ENCODE results near the gene AFF3. TPM values are rescaled to one million over a fixed set of nuclear protein-coding genes. Genes with fewer than 3 reads are reported as not detected.

AFF3 gene
- total and polyA plus RNA-seq, 2 donors (not counting 3 experiments of a cell fraction or from before 2014, with no cell fraction given) = 0.06 to 0.07 TPM

DNA sequence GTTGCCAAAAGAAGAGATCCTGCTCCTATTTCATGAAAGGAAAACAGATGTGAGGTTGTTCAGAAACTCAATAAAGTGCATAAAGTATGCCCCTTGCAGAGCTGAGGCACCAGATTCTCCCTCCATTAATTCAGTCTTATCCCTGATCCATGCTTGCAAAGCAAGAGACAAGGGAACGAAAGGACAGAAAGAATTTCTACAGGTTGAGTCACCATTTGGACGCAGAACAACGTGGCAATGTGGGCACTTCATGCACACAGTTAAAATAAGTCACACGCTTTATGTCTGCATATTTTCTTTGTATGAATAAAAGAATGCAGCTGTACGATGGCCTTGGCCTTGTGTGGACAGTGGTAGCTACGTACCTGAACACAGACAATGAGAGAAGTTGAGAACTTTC is 330.8 kb downstream of the AFF3 start:
- dilution Hi-C loops (cut with MboI; ENCODE audit: extremely low pct_ligation_motif_present, low sequenced_read_pairs) (no loop called here), intact Hi-C loops (cut with micrococcal nuclease) (loop anchor here (10.0 kb wide), 1 partner anchor 573 kb away; no protein-coding TSS in a partner anchor)
- H3K4me1 ChIP-seq (ENCODE audit: control insufficient read depth, extremely low read depth, insufficient read depth, low read length) = no peaks in the 10 kb centered on the region
- ChIA-PET POLR2A (no interaction called here), CTCF (no interaction called here)
- DNase-seq (ENCODE audit: low read depth, low spot score) (no peak), FAIRE-seq (no peak)
- H3K27me3 ChIP-seq (ENCODE audit: control insufficient read depth in 2 of 2, insufficient read depth in 2 of 2, low read length in 2 of 2) = peaks cover 5 to 17% of the 10 kb centered on the region in 2 experiments
- no peak overlapping the region for H2AFZ ChIP-seq (ENCODE audit: low read depth, low read length)
- no peaks in the 10 kb centered on the region for H3K79me2 ChIP-seq (ENCODE audit: control insufficient read depth, insufficient read depth, low read length)
- BruUV-seq (replicated peaks) = no TSS peak
- no peak for TF ChIP-seq POLR2AphosphoS5 (IDR thresholded peaks at IDR 0.05; ENCODE audit: insufficient read depth, low read depth, low read length)
- no peak for TF ChIP-seq EZH2 (IDR thresholded peaks at IDR 0.05; ENCODE audit: borderline replicate concordance, low read depth, low read length, severe bottlenecking)
- no peak for TF ChIP-seq MYC (IDR thresholded peaks at IDR 0.05; ENCODE audit: low read depth, low read length)
- TF ChIP-seq FOS (IDR thresholded peaks at IDR 0.05; ENCODE audit: borderline replicate concordance, insufficient read depth, low read length) = no peak
- TF ChIP-seq JUN (IDR thresholded peaks at IDR 0.05; ENCODE audit: borderline replicate concordance, insufficient read depth, insufficient read length, low read depth) = no peak
- no peak for TF ChIP-seq CTCF (IDR thresholded peaks at IDR 0.05; ENCODE audit: extremely low read depth in 1 of 2, insufficient read depth in 1 of 2, low read depth in 1 of 2, low read length in 2 of 2)
- TF ChIP-seq MAX (IDR thresholded peaks at IDR 0.05; ENCODE audit: insufficient read depth, insufficient read length) = no peak
- no peak for TF ChIP-seq GATA2 (IDR thresholded peaks at IDR 0.05; ENCODE audit: insufficient read depth, insufficient read length, low read depth, low read length)
- TF ChIP-seq POLR2A (IDR thresholded peaks at IDR 0.05; ENCODE audit: low read depth, low read length) = no peak
- H3K27ac ChIP-seq (ENCODE audit: insufficient read depth, low read depth, low read length) = no peak overlapping the region
- H3K4me2 ChIP-seq (ENCODE audit: insufficient read depth, low read length) = no peak overlapping the region
- no peaks in the 10 kb centered on the region for H3K36me3 ChIP-seq (ENCODE audit: control insufficient read depth in 2 of 2, extremely low read depth in 1 of 2, insufficient read depth in 2 of 2, low read length in 2 of 2)
- H3K9me1 ChIP-seq (replicated peaks; ENCODE audit: control insufficient read depth, extremely low read depth, insufficient read depth, low read length) = no peaks in the 10 kb centered on the region
- no peaks in the 10 kb centered on the region for H3K9me3 ChIP-seq (replicated peaks; ENCODE audit: control insufficient read depth, insufficient read depth, low read length)
- no peaks in the 10 kb centered on the region for H4K20me1 ChIP-seq (replicated peaks; ENCODE audit: control insufficient read depth, extremely low read depth, insufficient read depth, low read length)
- H3K4me3 ChIP-seq (replicated peaks in 1 of 3; ENCODE audit: insufficient read depth in 1 of 3, low read depth in 1 of 3, low read length in 3 of 3) = no peak overlapping the region
- H3K9ac ChIP-seq (replicated peaks; ENCODE audit: extremely low read depth, insufficient read depth, low read length) = no peak overlapping the region
